ENCODE results near the gene TNIK. TPM values are rescaled to one million over a fixed set of nuclear protein-coding genes. Genes with fewer than 3 reads are reported as not detected.

The TNIK gene
- total and polyA plus RNA-seq, 2 of the 13 experiments (the other 11 are each of a cell fraction or from before 2014, with no cell fraction given): 0.15 to 0.22 TPM

DNA sequence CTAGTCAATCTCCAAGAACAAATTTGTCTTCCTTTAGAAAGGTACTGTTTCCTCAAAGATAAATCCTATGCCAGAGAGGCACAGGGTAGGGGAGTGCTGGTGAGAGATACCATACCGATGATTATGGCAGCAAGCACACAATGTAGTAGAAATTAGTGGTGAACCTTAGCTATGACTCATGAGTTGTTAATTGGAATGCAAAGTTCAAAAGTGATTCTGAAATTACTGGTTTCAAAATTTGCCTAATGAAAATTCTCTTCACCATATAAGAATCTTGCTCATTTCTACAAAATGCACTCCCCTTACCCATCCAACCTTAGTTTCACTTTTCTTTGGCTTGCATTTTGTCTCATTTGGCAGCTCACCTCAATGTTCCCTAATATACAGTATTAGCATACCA, 294.2 kb downstream of the TNIK start:
- DNase-seq (ENCODE audit: low spot score) (no peak), ATAC-seq (no peak), FAIRE-seq (no peak)
- no TSS peak for BruUV-seq (replicated peaks)
- Histone ChIP-seq H3K9me3 (ENCODE audit: low read length) (peaks cover 10% of the 10 kb centered on the region), H3K4me2 (ENCODE audit: low read depth, low read length) (no peak overlapping the region), H3K4me1 (ENCODE audit: insufficient read depth, low read length) (peaks cover 32% of the 10 kb centered on the region), H3K36me3 (replicated peaks in 1 of 2; ENCODE audit: control insufficient read depth in 1 of 2, insufficient read depth in 2 of 2, low read length in 2 of 2) (no peaks in the 10 kb centered on the region), H3K4me3 (replicated peaks in 1 of 3; ENCODE audit: insufficient read depth in 1 of 3, low read depth in 2 of 3, low read length in 3 of 3) (no peak overlapping the region), H3K27me3 (ENCODE audit: control insufficient read depth in 1 of 2, insufficient read depth in 2 of 2, low read length in 2 of 2) (no peaks in the 10 kb centered on the region; a peak in 1 of 5 replicates), H3K9ac (ENCODE audit: insufficient read depth, low read depth, low read length) (no peak overlapping the region), H3K27ac (ENCODE audit: extremely low read length, insufficient read depth, low read length) (no peak overlapping the region), H4K20me1 (ENCODE audit: insufficient read depth, low read length) (no peaks in the 10 kb centered on the region), H2AFZ (ENCODE audit: low read length) (peak overlapping the region; percentile 15), H3K79me2 (ENCODE audit: insufficient read depth, low read length) (no peaks in the 10 kb centered on the region)
- POLR2A ChIA-PET: interaction anchor here (0.9 kb wide), 1 partner anchor 9 kb away, joined by 3 read pairs; no protein-coding TSS in a partner anchor
- in situ Hi-C loops (cut with HindIII; ENCODE audit: extremely low pct_ligation_motif_present, low pct_unique_long_range_greater_than_20kb): loop anchor here (5.0 kb wide), 2 partner anchors 119 to 204 kb away; no protein-coding TSS in a partner anchor
- CTCF ChIA-PET (ENCODE audit: low intra/inter-chr PET ratio, low total read pairs): no interaction called here
- no peak for TF ChIP-seq BCL6 (CRISPR knock-in tag; IDR thresholded peaks at IDR 0.05)
- no peak for TF ChIP-seq GTF3A (CRISPR knock-in tag; conservative IDR thresholded peaks at IDR 0.05)
- TF ChIP-seq GPN1 (CRISPR knock-in tag; IDR thresholded peaks at IDR 0.05; ENCODE audit: borderline replicate concordance): no peak
- no peak for TF ChIP-seq ZNF30 (CRISPR knock-in tag; IDR thresholded peaks at IDR 0.05)
- TF ChIP-seq ZNF629 (CRISPR knock-in tag; conservative IDR thresholded peaks at IDR 0.05): no peak
- TF ChIP-seq HMGA1 (CRISPR knock-in tag; conservative IDR thresholded peaks at IDR 0.05): no peak
- TF ChIP-seq ZNF20 (CRISPR knock-in tag; IDR thresholded peaks at IDR 0.05): no peak
- 90% methylated on average over 1 of the region's 1 CpG for WGBS (ENCODE audit: low lambda C conversion rate)
- intact Hi-C loops (cut with micrococcal nuclease; ENCODE audit: unreplicated experiment): loop anchor here (5.0 kb wide), 1 partner anchor 204 kb away; no protein-coding TSS in a partner anchor

DNA sequence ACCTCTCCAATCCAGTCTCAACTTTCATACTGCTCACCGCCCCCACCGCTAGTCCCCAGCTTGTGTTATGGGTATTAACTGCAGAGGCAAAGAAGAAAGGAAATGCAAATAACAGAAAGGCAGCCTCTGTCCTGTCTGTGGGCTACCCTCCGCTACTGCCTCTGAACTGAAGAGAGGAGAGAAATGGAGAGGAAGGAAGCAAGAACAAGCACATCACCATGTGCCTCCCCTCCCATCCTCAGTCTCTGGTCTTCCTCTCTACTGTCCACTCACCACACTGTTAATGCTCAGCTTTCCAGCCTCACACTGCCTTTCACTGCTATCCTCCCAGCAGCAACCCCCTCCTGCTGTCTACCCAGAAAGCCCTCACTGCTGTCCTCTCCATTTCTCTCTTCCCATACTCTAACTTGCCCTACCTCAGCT, 294.7 kb downstream of the TNIK start:
- Histone ChIP-seq H3K4me1 (ENCODE audit: insufficient read depth, low read length) (peaks cover 27% of the 10 kb centered on the region), H3K9me3 (ENCODE audit: low read length) (peaks cover 10% of the 10 kb centered on the region), H3K4me3 (replicated peaks in 1 of 3; ENCODE audit: insufficient read depth in 1 of 3, low read depth in 2 of 3, low read length in 3 of 3) (no peak overlapping the region), H3K79me2 (ENCODE audit: insufficient read depth, low read length) (no peaks in the 10 kb centered on the region), H3K9ac (ENCODE audit: insufficient read depth, low read depth, low read length) (no peak overlapping the region), H3K27me3 (ENCODE audit: control insufficient read depth in 1 of 2, insufficient read depth in 2 of 2, low read length in 2 of 2) (no peaks in the 10 kb centered on the region; a peak in 1 of 5 replicates), H3K27ac (ENCODE audit: extremely low read length, insufficient read depth, low read length) (no peak overlapping the region), H2AFZ (ENCODE audit: low read length) (peak overlapping the region; percentile 15), H4K20me1 (ENCODE audit: insufficient read depth, low read length) (no peaks in the 10 kb centered on the region), H3K4me2 (ENCODE audit: low read depth, low read length) (no peak overlapping the region), H3K36me3 (replicated peaks in 1 of 2; ENCODE audit: control insufficient read depth in 1 of 2, insufficient read depth in 2 of 2, low read length in 2 of 2) (no peaks in the 10 kb centered on the region)
- in situ Hi-C loops (cut with HindIII; ENCODE audit: extremely low pct_ligation_motif_present, low pct_unique_long_range_greater_than_20kb): loop anchor here (5.0 kb wide), 2 partner anchors 118 to 203 kb away; no protein-coding TSS in a partner anchor
- DNase-seq (ENCODE audit: low spot score) (no peak), ATAC-seq (no peak), FAIRE-seq (no peak)
- WGBS (ENCODE audit: low lambda C conversion rate): 98% methylated on average over 3 of the region's 3 CpGs
- intact Hi-C loops (cut with micrococcal nuclease; ENCODE audit: unreplicated experiment): loop anchor here (5.0 kb wide), 1 partner anchor 203 kb away; no protein-coding TSS in a partner anchor
- POLR2A ChIA-PET: no interaction called here
- BruUV-seq (replicated peaks): no TSS peak
- CTCF ChIA-PET (ENCODE audit: low intra/inter-chr PET ratio, low total read pairs): no interaction called here
- no peak for TF ChIP-seq KLF12 (CRISPR knock-in tag; IDR thresholded peaks at IDR 0.05; ENCODE audit: borderline replicate concordance)
- TF ChIP-seq ZC3H4 (CRISPR knock-in tag; IDR thresholded peaks at IDR 0.05; ENCODE audit: borderline replicate concordance): no peak
- TF ChIP-seq, protein P1, sequence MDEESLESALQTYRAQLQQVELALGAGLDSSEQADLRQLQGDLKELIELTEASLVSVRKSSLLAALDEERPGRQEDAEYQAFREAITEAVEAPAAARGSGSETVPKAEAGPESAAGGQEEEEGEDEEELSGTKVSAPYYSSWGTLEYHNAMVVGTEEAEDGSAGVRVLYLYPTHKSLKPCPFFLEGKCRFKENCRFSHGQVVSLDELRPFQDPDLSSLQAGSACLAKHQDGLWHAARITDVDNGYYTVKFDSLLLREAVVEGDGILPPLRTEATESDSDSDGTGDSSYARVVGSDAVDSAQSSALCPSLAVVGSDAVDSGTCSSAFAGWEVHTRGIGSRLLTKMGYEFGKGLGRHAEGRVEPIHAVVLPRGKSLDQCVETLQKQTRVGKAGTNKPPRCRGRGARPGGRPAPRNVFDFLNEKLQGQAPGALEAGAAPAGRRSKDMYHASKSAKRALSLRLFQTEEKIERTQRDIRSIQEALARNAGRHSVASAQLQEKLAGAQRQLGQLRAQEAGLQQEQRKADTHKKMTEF (CRISPR knock-in tag; IDR thresholded peaks at IDR 0.05): no peak
- no peak for TF ChIP-seq ZNF383 (CRISPR knock-in tag; IDR thresholded peaks at IDR 0.05; ENCODE audit: borderline replicate concordance)
- no peak for TF ChIP-seq CHD2 (IDR thresholded peaks at IDR 0.05; ENCODE audit: low read depth, low read length)
- TF ChIP-seq NCOR1 (IDR thresholded peaks at IDR 0.05; ENCODE audit: borderline replicate concordance, low read length): no peak
- TF ChIP-seq, protein P2, sequence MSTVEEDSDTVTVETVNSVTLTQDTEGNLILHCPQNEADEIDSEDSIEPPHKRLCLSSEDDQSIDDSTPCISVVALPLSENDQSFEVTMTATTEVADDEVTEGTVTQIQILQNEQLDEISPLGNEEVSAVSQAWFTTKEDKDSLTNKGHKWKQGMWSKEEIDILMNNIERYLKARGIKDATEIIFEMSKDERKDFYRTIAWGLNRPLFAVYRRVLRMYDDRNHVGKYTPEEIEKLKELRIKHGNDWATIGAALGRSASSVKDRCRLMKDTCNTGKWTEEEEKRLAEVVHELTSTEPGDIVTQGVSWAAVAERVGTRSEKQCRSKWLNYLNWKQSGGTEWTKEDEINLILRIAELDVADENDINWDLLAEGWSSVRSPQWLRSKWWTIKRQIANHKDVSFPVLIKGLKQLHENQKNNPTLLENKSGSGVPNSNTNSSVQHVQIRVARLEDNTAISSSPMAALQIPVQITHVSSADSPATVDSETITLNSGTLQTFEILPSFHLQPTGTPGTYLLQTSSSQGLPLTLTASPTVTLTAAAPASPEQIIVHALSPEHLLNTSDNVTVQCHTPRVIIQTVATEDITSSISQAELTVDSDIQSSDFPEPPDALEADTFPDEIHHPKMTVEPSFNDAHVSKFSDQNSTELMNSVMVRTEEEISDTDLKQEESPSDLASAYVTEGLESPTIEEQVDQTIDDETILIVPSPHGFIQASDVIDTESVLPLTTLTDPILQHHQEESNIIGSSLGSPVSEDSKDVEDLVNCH (CRISPR knock-in tag; IDR thresholded peaks at IDR 0.05): no peak

Data from HepG2 (cell line).